Thyroid gland (tissue), 4 donors: ENCODE data around the gene AP3D1.

Experiments used
- POLR2A ChIP-seq, 2 donors: fragments of 450-650 bp; IDR thresholded peaks; one replicate each; pipeline ENCODE4 v1.6.1; 2017; ENCODE audit warnings: antibody characterized with exemption in 2 of 2, mild to moderate bottlenecking in 2 of 2, moderate library complexity in 1 of 2
- TF ChIP-seq, protein P1 (sequence below), 6 experiments: fragments of 200-600 bp in 3 of 6; fragments of 450-650 bp in 3 of 6; sonication (generic) in 3 of 6; IDR thresholded peaks; one replicate each; pipeline ENCODE4 v1.5.1; 2016 to 2019; ENCODE audit warnings: antibody characterized with exemption in 6 of 6, mild to moderate bottlenecking in 2 of 6, inconsistent platforms in 1 of 6, moderate library complexity in 1 of 6

DNA sequence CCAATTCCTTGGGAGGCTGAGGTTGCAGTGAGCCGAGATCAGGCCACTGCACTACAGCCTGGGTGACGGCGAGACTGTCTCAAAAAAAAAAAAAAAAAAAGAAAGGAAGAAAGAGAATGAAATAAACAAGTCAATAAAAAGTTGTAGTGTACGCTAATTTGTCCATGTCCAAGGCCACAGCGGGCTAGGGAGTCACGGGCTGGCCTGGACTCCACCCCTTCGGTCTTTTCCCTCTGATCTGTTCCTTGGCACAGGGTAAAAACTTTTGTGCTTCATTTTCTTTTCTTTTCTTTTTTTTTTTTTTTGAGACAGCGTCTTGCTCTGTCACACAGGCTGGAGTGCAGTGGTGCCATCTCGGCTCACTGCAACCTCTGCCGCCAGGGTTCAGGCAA, 80.9 kb downstream of the AP3D1 start:
- TF ChIP-seq POLR2A (IDR thresholded peaks at IDR 0.05), result no peak
- TF ChIP-seq, protein P1, sequence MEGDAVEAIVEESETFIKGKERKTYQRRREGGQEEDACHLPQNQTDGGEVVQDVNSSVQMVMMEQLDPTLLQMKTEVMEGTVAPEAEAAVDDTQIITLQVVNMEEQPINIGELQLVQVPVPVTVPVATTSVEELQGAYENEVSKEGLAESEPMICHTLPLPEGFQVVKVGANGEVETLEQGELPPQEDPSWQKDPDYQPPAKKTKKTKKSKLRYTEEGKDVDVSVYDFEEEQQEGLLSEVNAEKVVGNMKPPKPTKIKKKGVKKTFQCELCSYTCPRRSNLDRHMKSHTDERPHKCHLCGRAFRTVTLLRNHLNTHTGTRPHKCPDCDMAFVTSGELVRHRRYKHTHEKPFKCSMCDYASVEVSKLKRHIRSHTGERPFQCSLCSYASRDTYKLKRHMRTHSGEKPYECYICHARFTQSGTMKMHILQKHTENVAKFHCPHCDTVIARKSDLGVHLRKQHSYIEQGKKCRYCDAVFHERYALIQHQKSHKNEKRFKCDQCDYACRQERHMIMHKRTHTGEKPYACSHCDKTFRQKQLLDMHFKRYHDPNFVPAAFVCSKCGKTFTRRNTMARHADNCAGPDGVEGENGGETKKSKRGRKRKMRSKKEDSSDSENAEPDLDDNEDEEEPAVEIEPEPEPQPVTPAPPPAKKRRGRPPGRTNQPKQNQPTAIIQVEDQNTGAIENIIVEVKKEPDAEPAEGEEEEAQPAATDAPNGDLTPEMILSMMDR (IDR thresholded peaks at IDR 0.05), result no peak
